Uterus (tissue), 4 donors: ENCODE measurements around the gene ACBD6. TPM values are rescaled to one million over a fixed set of nuclear protein-coding genes. Genes with fewer than 3 reads are reported as not detected.

Source experiments
- DNase-seq, 2 donors: peaks; one replicate each; pipeline ENCODE4 v3.0.0-alpha.2; 2019 to 2020
- H3K27ac ChIP-seq, 2 donors: fragments of 200-600 bp; sonication (generic); 1 replicate in 1 of 2; 2 replicates in 1 of 2; pipeline ENCODE4 v1.5.1; 2016 to 2018
- H3K27me3 ChIP-seq, 2 donors: fragments of 200-600 bp; sonication (generic); one replicate each; pipeline ENCODE4 v1.5.1; 2018 to 2019; ENCODE audit warnings: control low read depth in 1 of 2
- H3K36me3 ChIP-seq, 2 donors: fragments of 200-600 bp; sonication (generic); one replicate each; pipeline ENCODE4 v1.5.1; 2019; ENCODE audit warnings: control low read depth in 1 of 2
- H3K4me1 ChIP-seq, 2 donors: fragments of 200-600 bp; sonication (generic); one replicate each; pipeline ENCODE4 v1.5.1; 2018 to 2019; ENCODE audit warnings: control low read depth in 1 of 2
- H3K4me3 ChIP-seq, 2 donors: fragments of 200-600 bp; sonication (generic); 1 replicate in 1 of 2; 2 replicates in 1 of 2; pipeline ENCODE4 v1.5.1; 2018 to 2019; ENCODE audit warnings: mild to moderate bottlenecking in 1 of 2
- H3K9me3 ChIP-seq, 2 donors: fragments of 200-600 bp; sonication (generic); one replicate each; pipeline ENCODE4 v1.5.1; 2019; ENCODE audit warnings: control low read depth in 1 of 2
- CTCF ChIP-seq, 4 experiments: fragments of 200-600 bp in 2 of 4; fragments of 450-650 bp in 2 of 4; sonication (generic) in 2 of 4; IDR thresholded peaks; one replicate each; pipeline ENCODE4 v1.5.1; 2016 to 2019; ENCODE audit warnings: antibody characterized with exemption in 4 of 4, mild to moderate bottlenecking in 2 of 4, moderate library complexity in 1 of 4
- POLR2A ChIP-seq, 2 donors: fragments of 450-650 bp; IDR thresholded peaks; one replicate each; pipeline ENCODE4 v1.6.1; 2016; ENCODE audit warnings: antibody characterized with exemption in 2 of 2, mild to moderate bottlenecking in 1 of 2, moderate library complexity in 1 of 2
- intact Hi-C: fragments of 100-400 bp; cut with DNase I; formaldehyde crosslinking; loops from one replicate; pipeline ENCODE4 v1.15.1; 2023; ENCODE audit warnings: low total_unique reads
- total RNA-seq, 4 donors: library from RNA; depleted of rRNA in 3 of 4; stranded (reverse); fragments of >200 nt in 3 of 4; gene quantifications; one replicate each; pipeline versions ENCODE4 v1.1.0 to v1.2.4, GENCODE V29; 2014 to 2023
- donor health status: DM: yes; HTN: yes; CAD: no.

ACBD6 gene
- total RNA-seq, 4 donors from 2014 or later = 22.1 to 54.7 (median 39.6) TPM

GRCh38 chr1:180524915-180525714 is 22.7 kb upstream of the ACBD6 start:
- H3K4me3 ChIP-seq = no peak overlapping the region
- H3K27ac ChIP-seq = no peak overlapping the region
- no peaks in the 10 kb centered on the region for H3K9me3 ChIP-seq
- no peaks in the 10 kb centered on the region for H3K36me3 ChIP-seq
- no peaks in the 10 kb centered on the region for H3K27me3 ChIP-seq
- no peaks in the 10 kb centered on the region for H3K4me1 ChIP-seq
- TF ChIP-seq POLR2A (IDR thresholded peaks at IDR 0.05) = no peak
- DNase-seq = no peak
- intact Hi-C loops = no loop called here

GRCh38 chr1:180524160-180524914 is 22.0 kb upstream of the ACBD6 start:
- no peaks in the 10 kb centered on the region for H3K4me1 ChIP-seq
- H3K4me3 ChIP-seq = no peak overlapping the region
- H3K36me3 ChIP-seq = no peaks in the 10 kb centered on the region
- no peak overlapping the region for H3K27ac ChIP-seq
- no peak for TF ChIP-seq POLR2A (IDR thresholded peaks at IDR 0.05)
- TF ChIP-seq CTCF (IDR thresholded peaks at IDR 0.05) = no peak
- H3K9me3 ChIP-seq = no peaks in the 10 kb centered on the region
- intact Hi-C loops = no loop called here
- no peaks in the 10 kb centered on the region for H3K27me3 ChIP-seq
- no peak for DNase-seq

- no peak for DNase-seq
- Histone ChIP-seq H3K27me3 (no peaks in the 10 kb centered on the region), H3K27ac (no peak overlapping the region), H3K9me3 (no peaks in the 10 kb centered on the region), H3K4me1 (no peaks in the 10 kb centered on the region), H3K36me3 (no peaks in the 10 kb centered on the region), H3K4me3 (no peak overlapping the region)
- intact Hi-C loops = no loop called here
- TF ChIP-seq POLR2A (IDR thresholded peaks at IDR 0.05) (no peak), CTCF (IDR thresholded peaks at IDR 0.05) (no peak)
Observed at GRCh38 chr1:180522213-180522515, 19.8 kb upstream of the ACBD6 start.

GRCh38 chr1:180521474-180522212 is 19.3 kb upstream of the ACBD6 start:
- no peak for DNase-seq
- TF ChIP-seq CTCF (IDR thresholded peaks at IDR 0.05) (no peak), POLR2A (IDR thresholded peaks at IDR 0.05) (no peak)
- Histone ChIP-seq H3K9me3 (no peaks in the 10 kb centered on the region), H3K4me1 (no peaks in the 10 kb centered on the region), H3K27ac (no peak overlapping the region), H3K36me3 (no peaks in the 10 kb centered on the region), H3K4me3 (no peak overlapping the region), H3K27me3 (no peaks in the 10 kb centered on the region)
- intact Hi-C loops = no loop called here

DNA sequence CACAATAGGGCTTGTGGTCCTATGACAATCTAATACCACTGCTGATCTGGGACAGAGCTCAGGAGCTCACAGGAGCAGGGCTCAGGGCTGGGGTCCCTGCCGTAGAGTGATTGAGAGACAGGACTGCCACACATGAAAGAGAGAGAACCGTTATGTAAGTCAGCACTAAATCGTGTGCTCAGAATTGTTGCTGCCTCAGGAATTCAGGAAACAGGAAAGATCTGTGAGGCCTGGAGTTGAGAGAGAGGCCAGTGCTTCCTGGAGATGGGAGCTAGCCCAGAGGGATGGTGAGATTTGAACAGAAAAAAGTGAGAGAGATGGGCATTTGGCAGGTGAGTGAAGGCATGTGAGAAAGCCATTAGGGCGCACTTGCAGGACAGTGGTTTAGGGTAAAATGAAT is 17.5 kb upstream of the ACBD6 start:
- Histone ChIP-seq H3K9me3 (no peaks in the 10 kb centered on the region), H3K27me3 (no peaks in the 10 kb centered on the region), H3K4me3 (no peak overlapping the region), H3K4me1 (no peaks in the 10 kb centered on the region), H3K36me3 (no peaks in the 10 kb centered on the region), H3K27ac (no peak overlapping the region)
- intact Hi-C loops = no loop called here
- no peak for DNase-seq
- TF ChIP-seq CTCF (IDR thresholded peaks at IDR 0.05) = no peak
- TF ChIP-seq POLR2A (IDR thresholded peaks at IDR 0.05) = no peak
